ENCODE data around the gene UPK1B. TPM values are rescaled to one million over a fixed set of nuclear protein-coding genes. Genes with fewer than 3 reads are reported as not detected.
"Not testable (repeated sequence)": the region's sequence is repeated elsewhere in the genome, so short reads cannot be mapped to it uniquely, and the experiment has no call there.

UPK1B gene
- total RNA-seq (10 to 100 TPM in 1 of 5 donors, not detected in 4; 61.1 TPM), polyA plus RNA-seq (1 to 10 TPM in 2 of 3 donors, under 1 TPM in 1; 0.46 to 3.2 (median 1.4) TPM)
- long read RNA-seq, donor 1, transcript UPK1B-201 (8 exons, 2,118 nt), result major isoform, 24 of 24 reads
- long read RNA-seq, donor 1, partial matches to known transcripts, result 0 of 24 reads
- long read RNA-seq, donor 1, other reads (novel, unspliced or antisense), result 0 of 24 reads
- long read RNA-seq, donor 2, transcript UPK1B-201 (8 exons, 2,118 nt), result major isoform, 38 of 51 reads
- long read RNA-seq, donor 2, partial matches to known transcripts, result 13 of 51 reads
- long read RNA-seq, donor 2, other reads (novel, unspliced or antisense), result 0 of 51 reads
- long read RNA-seq, donor 3, partial matches to known transcripts, result 0 of 4 reads
- long read RNA-seq, donor 3, other reads (novel, unspliced or antisense), result 0 of 4 reads
- long read RNA-seq, donor 4, partial matches to known transcripts, result 0 of 2 reads
- long read RNA-seq, donor 4, other reads (novel, unspliced or antisense), result 0 of 2 reads
- long read RNA-seq, donor 5, partial matches to known transcripts, result 0 of 4 reads
- long read RNA-seq, donor 5, other reads (novel, unspliced or antisense), result 0 of 4 reads
- long read RNA-seq, donor 6, result 0 reads
- long read RNA-seq, donor 7, transcript UPK1B-201 (8 exons, 2,118 nt), result major isoform, 43 of 69 reads
- long read RNA-seq, donor 7, partial matches to known transcripts, result 21 of 69 reads
- long read RNA-seq, donor 7, other reads (novel, unspliced or antisense), result 0 of 69 reads
- long read RNA-seq, donor 8, partial matches to known transcripts, result 0 of 4 reads
- long read RNA-seq, donor 8, other reads (novel, unspliced or antisense), result 0 of 4 reads
- long read RNA-seq, donor 9, transcript UPK1B-201 (8 exons, 2,118 nt), result major isoform, 9 of 9 reads
- long read RNA-seq, donor 9, partial matches to known transcripts, result 0 of 9 reads
- long read RNA-seq, donor 9, other reads (novel, unspliced or antisense), result 0 of 9 reads
- long read RNA-seq, donor 10, transcript UPK1B-201 (8 exons, 2,118 nt), result major isoform, 12 of 12 reads
- long read RNA-seq, donor 10, partial matches to known transcripts, result 0 of 12 reads
- long read RNA-seq, donor 10, other reads (novel, unspliced or antisense), result 0 of 12 reads

- Histone ChIP-seq H3K9me3 (no peaks in the 10 kb centered on the region), H3K4me1 (no peaks in the 10 kb centered on the region), H3K36me3 (no peaks in the 10 kb centered on the region), H3K4me3 (no peak within 1 kb of the TSS), H3K27me3 (no peaks in the 10 kb centered on the region), H3K27ac (no peak within 1 kb of the TSS)
- WGBS, 5 donors, result 25 to 34% (median 30%) methylated on average over 13 of the region's 13 CpGs
- TF ChIP-seq POLR2AphosphoS5 (IDR thresholded peaks at IDR 0.05) (no peak), POLR2A (IDR thresholded peaks at IDR 0.05) (no peak), EP300 (IDR thresholded peaks at IDR 0.05) (no peak)
- TF ChIP-seq, protein P1, sequence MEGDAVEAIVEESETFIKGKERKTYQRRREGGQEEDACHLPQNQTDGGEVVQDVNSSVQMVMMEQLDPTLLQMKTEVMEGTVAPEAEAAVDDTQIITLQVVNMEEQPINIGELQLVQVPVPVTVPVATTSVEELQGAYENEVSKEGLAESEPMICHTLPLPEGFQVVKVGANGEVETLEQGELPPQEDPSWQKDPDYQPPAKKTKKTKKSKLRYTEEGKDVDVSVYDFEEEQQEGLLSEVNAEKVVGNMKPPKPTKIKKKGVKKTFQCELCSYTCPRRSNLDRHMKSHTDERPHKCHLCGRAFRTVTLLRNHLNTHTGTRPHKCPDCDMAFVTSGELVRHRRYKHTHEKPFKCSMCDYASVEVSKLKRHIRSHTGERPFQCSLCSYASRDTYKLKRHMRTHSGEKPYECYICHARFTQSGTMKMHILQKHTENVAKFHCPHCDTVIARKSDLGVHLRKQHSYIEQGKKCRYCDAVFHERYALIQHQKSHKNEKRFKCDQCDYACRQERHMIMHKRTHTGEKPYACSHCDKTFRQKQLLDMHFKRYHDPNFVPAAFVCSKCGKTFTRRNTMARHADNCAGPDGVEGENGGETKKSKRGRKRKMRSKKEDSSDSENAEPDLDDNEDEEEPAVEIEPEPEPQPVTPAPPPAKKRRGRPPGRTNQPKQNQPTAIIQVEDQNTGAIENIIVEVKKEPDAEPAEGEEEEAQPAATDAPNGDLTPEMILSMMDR (IDR thresholded peaks at IDR 0.05), result no peak
- DNase-seq, result peak in 1 of 2 donors; percentile 61
- intact Hi-C loops (cut with DNase I; ENCODE audit: low total_unique reads), result no loop called here
Observed at GRCh38 chr3:119173325-119173724, at the start of gene UPK1B. Gene UPK1B (plus strand): TSS chr3:119173598. CDS start chr3:119186742, 13,144 bp downstream.

DNA sequence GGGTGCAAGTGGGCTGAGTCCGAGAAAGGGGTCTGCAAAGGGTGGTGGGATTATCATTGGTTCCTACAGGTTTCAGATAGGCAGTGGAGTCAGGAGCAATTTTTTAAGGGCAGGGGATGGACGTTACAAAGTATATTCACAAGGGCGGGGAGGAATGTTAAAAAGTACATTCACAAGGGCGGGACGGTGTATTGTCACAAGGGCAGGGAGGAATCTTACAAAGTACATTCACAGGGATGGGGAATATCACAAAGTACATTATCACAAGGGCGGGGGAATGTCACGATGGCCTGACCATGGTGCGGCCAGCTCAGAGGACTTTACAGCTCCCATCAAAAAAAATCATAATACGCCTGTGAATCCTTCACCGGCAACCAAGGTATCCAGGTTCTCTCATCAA lies 48.1 kb upstream of the UPK1B start:
- Histone ChIP-seq H3K4me1 (no peaks in the 10 kb centered on the region), H3K4me3 (no peak overlapping the region), H3K9me3 (no peaks in the 10 kb centered on the region), H3K36me3 (no peaks in the 10 kb centered on the region), H3K27me3 (peaks cover 0 to 12% (median 0%) of the 10 kb centered on the region in 3 donors), H3K27ac (no peak overlapping the region)
- TF ChIP-seq, protein P1 (IDR thresholded peaks at IDR 0.05), result no peak
- TF ChIP-seq POLR2AphosphoS5 (IDR thresholded peaks at IDR 0.05), result no peak
- 84 to 91% (median 86%) methylated on average over 10 of the region's 10 CpGs for WGBS, 5 donors
- intact Hi-C loops (cut with DNase I; ENCODE audit: low total_unique reads), result no loop called here
- DNase-seq, result no peak

GRCh38 chr3:119125742-119126504 lies 47.5 kb upstream of the UPK1B start:
- intact Hi-C loops (cut with DNase I; ENCODE audit: low total_unique reads), result no loop called here
- no peak for TF ChIP-seq POLR2A (IDR thresholded peaks at IDR 0.05)
- no peak for TF ChIP-seq POLR2AphosphoS5 (IDR thresholded peaks at IDR 0.05)
- TF ChIP-seq EP300 (IDR thresholded peaks at IDR 0.05), result no peak
- TF ChIP-seq, protein P1 (IDR thresholded peaks at IDR 0.05), result no peak
- no peaks in the 10 kb centered on the region for H3K36me3 ChIP-seq
- H3K27me3 ChIP-seq, result peaks cover 0 to 12% (median 0%) of the 10 kb centered on the region in 3 donors
- 55 to 78% (median 72%) methylated on average over 11 to 17 of the region's 17 CpGs for WGBS, 5 donors
- no peak for DNase-seq
- no peak overlapping the region for H3K4me3 ChIP-seq
- no peak overlapping the region for H3K27ac ChIP-seq
- no peaks in the 10 kb centered on the region for H3K9me3 ChIP-seq
- H3K4me1 ChIP-seq, result no peaks in the 10 kb centered on the region

DNA sequence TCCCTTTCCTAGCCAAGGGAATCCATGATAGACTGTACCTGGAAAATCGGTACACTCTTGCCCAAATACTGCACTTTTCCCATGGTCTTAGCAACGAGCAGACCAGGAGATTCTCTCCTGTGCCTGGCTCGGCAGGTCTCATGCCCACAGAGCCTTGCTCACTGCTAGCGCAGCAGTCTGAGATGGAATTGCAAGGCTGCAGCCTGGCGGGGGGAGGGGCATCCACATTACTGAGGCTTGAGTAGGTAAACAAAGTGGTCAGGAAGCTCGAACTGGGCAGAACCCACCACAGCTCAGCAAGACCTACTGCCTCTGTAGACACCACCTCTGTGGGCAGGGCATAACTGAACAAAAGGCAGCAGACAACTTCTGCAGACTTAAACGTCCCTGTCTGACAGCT lies 43.1 kb upstream of the UPK1B start:
- WGBS, 5 donors, result 26 to 55% (median 45%) methylated on average over 6 to 7 of the region's 7 CpGs
- H3K27ac ChIP-seq; H3K9me3 ChIP-seq; H3K36me3 ChIP-seq; H3K27me3 ChIP-seq; intact Hi-C loops (cut with DNase I; ENCODE audit: low total_unique reads); H3K4me1 ChIP-seq; H3K4me3 ChIP-seq: not testable (repeated sequence)
- DNase-seq, result peak in 1 of 2 donors; percentile 11

DNA sequence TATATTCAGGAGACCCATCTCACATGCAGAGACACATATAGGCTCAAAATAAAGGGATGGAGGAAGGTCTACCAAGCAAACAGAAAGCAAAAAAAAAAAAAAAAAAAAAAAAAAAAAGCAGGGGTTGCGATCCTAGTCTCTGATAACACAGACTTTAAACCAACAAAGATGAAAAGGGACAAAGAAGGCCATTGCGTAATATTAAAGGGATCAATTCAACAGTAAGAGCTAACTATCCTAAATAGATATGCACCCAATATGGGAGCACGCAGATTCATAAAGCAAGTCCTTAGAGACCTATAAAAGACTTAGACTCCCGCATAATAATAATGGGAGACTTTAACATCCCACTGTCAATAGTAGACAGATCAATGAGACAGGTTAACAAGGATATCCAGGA lies 41.1 kb upstream of the UPK1B start:
- DNase-seq; H3K27ac ChIP-seq; H3K27me3 ChIP-seq; H3K4me3 ChIP-seq; H3K36me3 ChIP-seq; intact Hi-C loops (cut with DNase I; ENCODE audit: low total_unique reads); H3K4me1 ChIP-seq; H3K9me3 ChIP-seq: not testable (repeated sequence)
- WGBS, 5 donors, result 80 to 90% (median 84%) methylated on average over 4 of the region's 4 CpGs

GRCh38 chr3:119139360-119139759 lies 34.0 kb upstream of the UPK1B start:
- H3K27me3 ChIP-seq; DNase-seq; H3K36me3 ChIP-seq; H3K27ac ChIP-seq; H3K9me3 ChIP-seq; H3K4me3 ChIP-seq; intact Hi-C loops (cut with DNase I; ENCODE audit: low total_unique reads); H3K4me1 ChIP-seq: not testable (repeated sequence)
- WGBS, 5 donors, result 71 to 86% (median 74%) methylated on average over 4 of the region's 4 CpGs
